ENCODE measurements around the gene USH2A. TPM values are rescaled to one million over a fixed set of nuclear protein-coding genes. Genes with fewer than 3 reads are reported as not detected.

Gene USH2A
- polyA plus RNA-seq, 2 of the 4 experiments (the other 2 are of a cell fraction): not detected

DNA sequence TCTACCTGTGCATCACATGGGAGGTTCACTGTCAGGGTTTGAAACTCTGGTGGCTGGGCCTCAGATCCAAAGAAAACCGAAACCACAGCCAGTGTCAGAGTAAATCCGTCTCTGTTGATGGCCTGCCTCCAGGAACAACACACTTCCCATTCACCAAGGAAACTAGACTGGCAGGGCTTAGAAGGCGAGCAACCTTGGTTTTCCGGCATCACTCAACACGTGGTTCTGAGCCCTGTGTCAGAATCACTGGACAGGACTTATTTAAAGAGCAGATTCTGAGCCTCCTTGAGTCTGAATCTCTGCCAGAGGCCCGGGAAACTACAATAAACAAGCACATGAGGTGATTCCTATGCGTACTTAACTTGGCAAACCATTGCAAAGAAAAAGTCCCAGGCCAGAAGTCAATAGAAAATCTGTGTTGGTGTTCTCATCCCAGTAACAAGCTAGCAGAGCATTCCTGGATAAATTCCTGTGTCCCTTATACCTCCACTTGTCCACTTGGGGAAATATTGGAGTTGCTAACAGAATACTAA lies 786.1 kb downstream of the USH2A start:
- no peaks in the 10 kb centered on the region for H3K9me3 ChIP-seq
- ChIA-PET CTCF (no interaction called here), POLR2A (no interaction called here)
- WGBS (ENCODE audit: missing lambda C conversion rate): 61% methylated on average over 5 of the region's 7 CpGs
- no peak overlapping the region for H3K4me3 ChIP-seq
- DNase-seq (ENCODE audit: low read depth in 1 of 2, low spot score in 1 of 2) (peak in 1 of 2 experiments; percentile 9), ATAC-seq (peak in 1 of 2 experiments; percentile 49; a peak in 2 of 6 replicates), FAIRE-seq (no peak)
- TF ChIP-seq CHD4 (IDR thresholded peaks at IDR 0.05; ENCODE audit: borderline replicate concordance) (no peak), EP300 (IDR thresholded peaks at IDR 0.05) (no peak), BCL3 (IDR thresholded peaks at IDR 0.05) (no peak), USF2 (IDR thresholded peaks at IDR 0.05) (no peak), MYC (IDR thresholded peaks at IDR 0.05; ENCODE audit: borderline replicate concordance, low read length) (no peak), ZFP36 (IDR thresholded peaks at IDR 0.05; ENCODE audit: borderline replicate concordance, partially characterized antibody) (no peak), TP53 (CRISPR knock-in tag; IDR thresholded peaks at IDR 0.05) (no peak), POLR2A (IDR thresholded peaks at IDR 0.05; ENCODE audit: low read length) (no peak), BHLHE40 (IDR thresholded peaks at IDR 0.05; ENCODE audit: low read depth, low read length) (no peak), E2F6 (IDR thresholded peaks at IDR 0.05; ENCODE audit: borderline replicate concordance, low read depth) (no peak), REST (IDR thresholded peaks at IDR 0.05) (no peak), CHD2 (IDR thresholded peaks at IDR 0.05; ENCODE audit: low read length, partially characterized antibody) (no peak), JUN (IDR thresholded peaks at IDR 0.05) (no peak), GATA3 (IDR thresholded peaks at IDR 0.05; ENCODE audit: borderline replicate concordance) (no peak), RNF2 (IDR thresholded peaks at IDR 0.05; ENCODE audit: borderline replicate concordance, low read depth) (no peak)
- H3K27ac ChIP-seq: no peak overlapping the region
- peaks cover 3% of the 10 kb centered on the region; the same call in 1 of the 3 replicates for H3K4me1 ChIP-seq
- H3K4me2 ChIP-seq: no peak overlapping the region

DNA sequence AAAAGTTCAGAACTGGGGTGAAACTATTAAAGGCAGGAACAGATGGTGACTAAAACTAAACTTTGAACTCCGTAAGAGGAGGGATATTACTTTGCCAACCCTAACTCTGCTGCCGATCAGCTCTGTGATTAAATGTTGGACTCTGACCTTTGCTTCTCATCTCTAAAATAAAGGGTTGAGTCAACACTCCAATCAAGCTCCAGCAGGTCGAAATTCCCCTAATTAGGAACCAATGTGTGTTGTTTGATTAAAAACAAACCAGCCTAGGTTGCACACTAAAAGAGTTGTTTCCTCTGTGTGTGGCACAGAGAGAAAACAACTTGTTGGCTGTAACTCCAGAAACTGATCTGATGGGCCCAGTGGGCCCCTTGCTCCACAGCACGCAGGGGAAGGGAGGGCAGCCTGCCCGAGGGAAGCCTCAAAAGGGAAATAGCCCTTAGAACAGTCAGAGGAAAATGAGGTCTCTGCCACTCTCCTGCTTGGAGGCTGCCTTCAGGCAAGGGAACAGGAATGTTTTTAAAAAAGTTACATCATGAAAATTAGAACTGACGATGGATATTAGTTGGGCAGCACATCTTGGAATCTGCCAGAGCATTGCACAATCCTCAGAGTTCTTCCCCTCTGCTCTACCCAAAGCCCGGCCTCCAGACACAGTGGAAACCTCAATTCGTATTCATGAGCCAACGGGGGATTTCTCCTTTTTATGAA lies 786.8 kb downstream of the USH2A start:
- H3K9me3 ChIP-seq: no peaks in the 10 kb centered on the region
- WGBS (ENCODE audit: missing lambda C conversion rate): 55% methylated on average over 9 of the region's 9 CpGs
- FAIRE-seq (no peak), ATAC-seq (no peak), DNase-seq (ENCODE audit: low read depth in 1 of 2, low spot score in 1 of 2) (no peak)
- H3K4me3 ChIP-seq: no peak overlapping the region
- CTCF ChIA-PET: no interaction called here
- POLR2A ChIA-PET: no interaction called here
- TF ChIP-seq RAD21 (conservative IDR thresholded peaks at IDR 0.05 in 1 of 2, IDR thresholded peaks at IDR 0.05 in 1 of 2): no peak
- TF ChIP-seq CEBPB (IDR thresholded peaks at IDR 0.05): 0 out of 4 replicates have a peak, but pooled peaks of 1 of the 2 experiments have one; percentile 31
- H3K4me2 ChIP-seq: 0 out of 3 replicates have a peak overlapping the region, but pooled peaks have one; percentile 12
- peaks cover 8% of the 10 kb centered on the region; the same call in 2 of the 3 replicates for H3K4me1 ChIP-seq
- no peak overlapping the region for H3K27ac ChIP-seq
